Measurements from ENCODE around the gene COL7A1.
"Not testable (repeated sequence)": the region's sequence is repeated elsewhere in the genome, so short reads cannot be mapped to it uniquely, and the experiment has no call there.

COL7A1 gene

DNA sequence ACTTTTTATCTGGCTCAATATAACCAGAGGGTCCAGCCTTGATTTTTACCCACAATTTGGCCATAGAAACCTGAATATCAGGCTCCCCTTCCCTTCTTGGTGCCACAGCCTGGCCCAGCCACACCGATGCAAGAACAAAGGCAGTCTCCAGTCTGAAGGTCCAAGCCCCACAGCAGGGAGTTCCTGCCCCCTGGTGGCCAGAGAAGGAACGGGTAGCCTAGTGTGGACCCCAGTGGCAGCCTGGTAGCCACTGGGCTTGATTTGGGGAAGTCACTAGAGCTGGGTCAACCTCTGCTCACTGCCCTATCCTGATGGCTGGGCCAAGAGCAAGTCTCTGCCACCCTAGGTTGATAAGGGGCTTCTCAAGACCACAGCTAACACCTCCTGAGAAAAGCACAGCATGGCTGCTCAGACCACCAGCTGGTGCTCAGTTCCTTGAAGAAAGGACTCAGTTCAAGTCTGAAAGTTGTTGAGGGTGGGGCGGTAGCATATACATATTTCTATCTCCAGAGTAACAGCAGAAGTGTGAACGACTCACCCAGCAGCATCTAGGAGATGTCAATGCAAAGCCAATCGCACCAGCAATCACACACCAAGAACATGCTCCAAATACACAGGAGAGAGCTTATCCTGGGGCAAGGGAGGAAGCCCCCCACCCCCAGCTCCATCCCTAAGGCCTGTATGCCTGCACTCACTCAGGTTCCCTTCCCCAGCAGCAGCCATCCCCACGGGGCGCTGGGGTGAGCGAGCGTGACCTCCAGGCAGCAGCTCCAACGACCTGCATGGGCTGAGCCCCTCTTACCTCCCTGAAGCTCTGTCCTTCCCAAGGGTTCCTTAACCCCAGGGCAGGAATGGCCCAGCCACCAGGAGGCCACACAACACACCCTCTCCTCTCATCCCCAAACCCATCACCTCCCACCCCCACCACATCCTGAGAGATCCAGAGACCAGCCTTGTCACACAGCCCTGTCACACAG, 46.1 kb downstream of the COL7A1 start:
- FAIRE-seq, result peak; percentile 84

DNA sequence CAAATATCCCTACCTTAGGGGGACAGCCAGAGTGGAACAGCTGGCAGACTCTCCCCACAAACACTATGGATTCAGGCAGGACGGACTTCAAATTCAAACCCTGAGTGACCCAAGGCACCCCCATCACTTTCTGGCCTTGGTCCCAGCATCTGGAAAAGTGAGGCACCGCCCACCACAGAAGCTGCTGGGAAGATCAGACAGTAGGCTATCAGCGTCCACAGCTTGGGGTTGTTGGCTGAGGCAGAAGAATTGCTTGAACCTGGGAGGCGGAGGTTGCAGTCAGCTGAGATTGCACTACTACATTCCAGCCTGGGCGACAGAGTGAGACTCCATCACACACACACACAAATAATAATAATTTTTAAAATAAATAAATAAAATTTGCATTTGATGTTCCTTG, 47.0 kb downstream of the COL7A1 start:
- FAIRE-seq (no peak), DNase-seq (ENCODE audit: insufficient read length, low spot score) (no peak)

More for the DNA sequence above, 46.1 kb downstream of the COL7A1 start:
- DNase-seq (ENCODE audit: insufficient read length, low spot score), result peak; percentile 75

DNA sequence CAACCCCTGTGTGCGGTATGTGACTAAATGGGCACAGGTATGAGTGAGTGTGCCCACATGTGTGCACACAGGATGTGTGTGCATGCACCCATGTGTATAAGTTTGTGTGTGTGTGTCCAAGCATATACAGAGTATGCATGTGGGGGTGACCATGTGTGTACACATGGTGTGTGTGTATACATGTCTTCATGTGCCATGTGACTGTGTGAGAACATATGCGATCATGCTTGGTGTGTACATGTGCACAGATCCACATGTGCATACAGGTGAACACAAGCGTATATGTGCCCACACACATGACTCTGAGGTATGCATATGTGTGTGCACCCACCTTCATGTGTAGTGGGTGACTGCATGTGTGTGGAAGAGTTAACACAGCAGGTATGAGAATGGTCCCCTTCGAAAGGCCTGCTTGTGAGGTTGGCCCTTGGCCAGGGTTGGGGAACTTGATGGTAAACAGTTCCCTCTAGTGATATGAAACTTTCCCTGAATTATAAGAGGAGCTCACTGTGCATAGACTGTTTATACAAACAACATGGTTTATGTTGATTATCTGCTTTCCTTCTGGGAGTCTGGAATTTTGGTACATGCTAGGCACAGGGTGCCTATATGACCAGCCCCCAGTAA, 48.8 kb downstream of the COL7A1 start:
- DNase-seq (ENCODE audit: insufficient read length, low spot score), result no peak
- no peak for FAIRE-seq

DNA sequence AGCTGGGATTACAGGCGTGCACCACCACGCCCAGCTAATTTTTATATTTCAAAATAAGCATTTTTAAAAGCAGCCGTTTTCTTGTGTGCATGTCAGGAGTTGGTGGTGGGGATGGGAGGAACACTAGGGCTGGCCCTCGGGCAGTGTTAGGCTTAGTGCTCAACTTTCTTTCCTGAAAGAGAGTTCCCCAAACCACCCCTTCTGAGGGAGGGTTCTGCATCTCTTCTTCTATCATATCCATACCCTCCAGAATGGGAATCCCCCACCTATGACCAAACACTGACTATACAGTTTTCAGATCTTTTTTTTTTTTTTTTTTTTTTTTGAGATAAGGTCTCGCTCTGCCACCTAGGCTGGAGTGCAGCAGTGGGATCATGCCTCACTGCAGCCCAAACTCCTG, 51.0 kb downstream of the COL7A1 start:
- FAIRE-seq, result no peak
- no peak for DNase-seq (ENCODE audit: insufficient read length, low spot score)

DNA sequence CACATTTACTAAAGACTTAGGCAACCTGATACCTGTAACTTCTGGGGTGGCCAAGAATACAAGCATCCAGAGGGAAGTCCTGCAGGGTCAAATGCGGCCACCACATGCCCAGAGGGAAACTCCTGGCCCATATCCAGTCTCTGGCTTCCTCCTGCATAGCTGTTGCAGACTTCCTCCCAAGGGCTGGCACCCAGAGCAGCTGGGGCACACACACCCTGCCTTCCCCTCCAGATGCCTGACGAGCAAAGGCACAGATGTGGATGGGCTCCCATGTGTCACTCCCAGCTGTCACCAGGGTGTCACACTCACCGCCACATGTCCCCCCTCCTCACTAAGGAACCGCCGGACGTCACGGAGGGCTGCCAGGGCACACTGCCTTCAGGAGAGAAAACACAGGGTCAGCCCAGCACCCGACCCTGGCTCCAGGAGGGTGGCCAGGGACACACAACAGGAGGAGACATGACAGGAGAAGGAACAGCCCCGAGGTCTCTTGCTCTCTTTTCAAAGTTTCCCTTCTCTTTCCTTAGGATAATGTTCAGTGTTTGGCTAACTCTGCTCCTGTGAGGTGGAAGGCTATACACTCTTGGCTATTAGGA, 51.8 kb downstream of the COL7A1 start:
- FAIRE-seq (no peak), DNase-seq (ENCODE audit: insufficient read length, low spot score) (no peak)

DNA sequence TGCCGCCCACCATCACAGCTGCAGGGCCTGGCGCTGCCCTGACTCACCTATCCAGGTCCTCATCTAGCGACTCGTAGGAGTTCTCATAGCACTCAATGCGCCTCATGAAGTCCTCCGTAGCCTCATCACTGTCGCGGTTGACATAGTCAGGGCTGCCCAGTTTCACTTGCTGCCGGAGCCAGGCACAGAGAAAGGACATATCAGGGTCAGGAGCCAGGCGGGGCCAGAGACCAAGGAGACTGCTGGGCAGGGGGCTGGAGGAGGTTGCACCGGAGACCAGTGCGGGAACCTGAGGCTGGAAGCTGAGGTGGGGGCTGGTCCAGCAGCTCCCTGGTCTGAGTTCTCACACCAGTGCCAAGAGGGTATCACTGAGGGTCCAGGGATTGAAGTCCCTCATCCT, 56.7 kb downstream of the COL7A1 start:
- no peak for FAIRE-seq
- DNase-seq (ENCODE audit: insufficient read length, low spot score), result no peak

DNA sequence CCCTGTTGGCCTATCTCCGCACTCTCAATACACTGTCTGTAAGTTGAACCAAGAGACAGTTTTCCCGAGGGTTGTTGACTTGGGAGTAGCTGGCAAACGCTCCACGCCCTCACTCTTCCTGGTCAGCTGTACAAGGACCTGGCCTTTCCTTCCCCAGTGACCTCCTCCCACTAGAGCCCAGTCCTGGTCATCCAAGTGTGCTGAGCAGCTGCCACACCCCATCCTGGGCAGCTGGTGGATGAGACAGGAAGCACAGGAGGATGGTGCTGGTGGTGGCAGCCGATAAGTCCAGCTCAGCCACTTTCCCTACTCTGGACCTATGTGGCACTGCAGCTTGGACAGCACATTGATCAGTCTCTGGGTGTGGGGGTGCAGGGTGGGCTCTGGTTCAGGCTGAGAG, 58.3 kb downstream of the COL7A1 start:
- FAIRE-seq (no peak), DNase-seq (ENCODE audit: insufficient read length, low spot score) (no peak)

DNA sequence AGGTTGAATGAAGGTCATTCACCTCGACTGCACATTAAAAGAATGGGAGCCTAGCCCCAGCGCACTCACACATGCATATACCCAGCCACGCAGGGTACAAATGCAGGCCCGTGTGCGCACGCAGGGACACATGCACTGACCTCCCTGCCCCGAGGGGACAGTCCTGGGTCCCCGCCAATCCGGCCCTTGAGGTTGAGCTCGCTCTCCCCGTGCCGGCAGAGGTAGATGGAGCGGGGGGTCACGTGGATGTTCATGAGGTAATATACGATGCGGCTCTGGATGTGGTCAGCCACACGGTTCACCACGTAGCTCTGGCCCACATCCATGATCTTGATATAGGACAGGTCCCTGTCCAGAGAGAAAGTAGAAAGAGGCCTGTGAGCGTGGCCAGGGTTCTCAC, 59.0 kb downstream of the COL7A1 start:
- FAIRE-seq (no peak), DNase-seq (ENCODE audit: insufficient read length, low spot score) (no peak)

DNA sequence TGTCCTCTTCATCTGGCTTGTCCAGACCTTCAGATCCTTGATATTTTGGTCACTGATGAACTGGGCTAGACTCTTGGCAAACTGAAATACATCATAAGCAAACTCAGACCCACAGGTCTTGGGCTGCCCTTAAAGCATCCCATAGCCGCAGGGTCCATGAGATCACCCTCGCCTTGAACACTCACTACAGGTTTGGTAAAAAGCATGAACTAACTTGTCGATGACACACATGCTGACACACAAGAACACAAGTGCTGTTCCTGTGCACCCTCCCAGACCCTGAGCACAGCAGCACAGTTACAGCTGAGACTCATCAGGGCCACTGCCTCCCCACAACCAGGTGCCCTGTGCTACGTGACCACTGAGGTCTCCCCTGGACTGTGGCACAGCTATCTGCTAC, 59.6 kb downstream of the COL7A1 start:
- FAIRE-seq (no peak), DNase-seq (ENCODE audit: insufficient read length, low spot score) (no peak)

DNA sequence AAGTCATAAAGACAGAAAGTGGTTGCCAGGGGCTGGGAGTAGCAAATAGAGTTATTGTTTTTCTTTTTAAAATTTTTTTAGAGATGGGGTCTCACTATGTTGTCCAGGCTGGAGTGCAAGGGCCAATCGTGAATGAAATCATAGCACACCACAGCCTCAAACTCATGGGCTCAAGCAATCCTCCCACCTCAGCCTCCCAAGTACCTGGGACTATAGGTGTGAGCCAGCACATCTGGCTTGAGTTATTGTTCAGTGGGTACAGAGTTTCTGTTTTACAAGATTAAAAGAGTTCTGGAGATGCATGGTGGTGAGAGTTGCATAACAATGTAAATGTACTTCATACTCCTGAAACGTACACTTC, 62.2 kb downstream of the COL7A1 start:
- DNase-seq (ENCODE audit: insufficient read length, low spot score), result no peak
- no peak for FAIRE-seq

DNA sequence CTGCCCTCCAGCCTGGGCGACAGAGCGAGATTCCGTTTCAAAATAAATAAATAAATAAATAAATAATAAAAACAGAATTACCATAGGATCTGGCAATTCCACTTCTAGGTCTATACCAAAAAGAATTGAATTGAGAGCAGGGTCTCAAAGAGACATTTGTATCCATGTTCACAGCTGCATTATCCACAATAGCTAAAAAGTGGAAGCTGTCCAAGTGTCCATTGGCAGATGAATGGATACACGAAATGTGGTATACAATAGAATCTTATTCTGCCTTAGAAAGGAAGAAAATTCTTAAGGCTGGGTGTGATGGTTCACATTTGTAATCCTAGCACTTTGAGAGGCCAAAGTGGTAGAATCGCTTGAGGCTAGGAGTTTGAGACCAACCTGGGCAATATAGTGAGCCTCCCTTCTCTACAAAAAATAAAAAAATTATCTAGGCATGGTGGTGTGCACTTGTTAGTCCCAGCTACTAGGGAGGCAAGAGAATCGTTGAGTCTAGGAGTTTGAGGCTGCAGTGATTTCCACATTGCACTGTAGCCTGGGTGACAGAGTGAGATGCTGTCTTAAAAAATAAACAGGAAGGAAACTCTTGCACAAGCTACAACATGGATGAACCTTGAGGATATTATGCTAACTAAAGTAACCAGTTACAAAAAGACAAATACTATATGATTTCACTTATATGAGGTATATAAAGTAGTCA, 62.7 kb downstream of the COL7A1 start:
- DNase-seq (ENCODE audit: insufficient read length, low spot score) (no peak), FAIRE-seq (no peak)

DNA sequence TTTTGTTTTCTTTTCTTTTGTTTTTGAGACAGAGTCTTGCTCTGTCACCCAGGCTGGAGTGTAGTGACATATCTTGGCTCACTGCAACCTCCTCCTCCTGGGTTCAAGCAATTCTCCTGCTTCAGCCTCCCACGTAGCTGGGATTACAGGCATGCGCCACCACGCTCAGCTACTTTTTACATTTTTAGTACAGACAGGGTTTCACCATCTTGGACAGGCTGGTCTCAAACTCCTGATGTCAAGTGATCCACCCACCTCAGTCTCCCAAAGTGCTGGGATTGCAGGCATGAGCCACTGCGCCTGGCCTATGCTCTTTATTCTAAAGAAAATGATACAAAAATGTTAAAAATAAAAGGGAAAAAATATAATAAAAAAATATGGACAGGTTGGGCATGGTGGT, 64.4 kb downstream of the COL7A1 start:
- not testable (repeated sequence) for DNase-seq (ENCODE audit: insufficient read length, low spot score); FAIRE-seq

DNA sequence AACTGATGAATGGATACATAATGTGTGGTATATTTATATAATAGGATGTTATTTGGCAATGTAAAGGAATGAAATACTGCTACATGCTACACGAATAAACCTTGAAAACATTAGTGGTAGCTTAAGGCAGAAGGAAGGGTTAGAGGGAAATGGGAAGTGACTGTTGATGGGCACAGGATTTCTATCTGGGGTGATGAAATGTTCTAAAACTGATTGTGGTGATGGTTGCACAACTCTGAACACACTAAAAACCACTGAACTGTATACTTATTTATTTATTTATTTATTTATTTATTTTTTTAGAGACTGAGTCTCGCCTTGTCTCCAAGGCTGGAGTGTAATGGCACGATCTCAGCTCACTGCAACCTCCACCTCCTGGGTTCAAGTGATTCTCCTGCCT, 66.4 kb downstream of the COL7A1 start:
- no peak for DNase-seq (ENCODE audit: insufficient read length, low spot score)
- FAIRE-seq, result no peak

DNA sequence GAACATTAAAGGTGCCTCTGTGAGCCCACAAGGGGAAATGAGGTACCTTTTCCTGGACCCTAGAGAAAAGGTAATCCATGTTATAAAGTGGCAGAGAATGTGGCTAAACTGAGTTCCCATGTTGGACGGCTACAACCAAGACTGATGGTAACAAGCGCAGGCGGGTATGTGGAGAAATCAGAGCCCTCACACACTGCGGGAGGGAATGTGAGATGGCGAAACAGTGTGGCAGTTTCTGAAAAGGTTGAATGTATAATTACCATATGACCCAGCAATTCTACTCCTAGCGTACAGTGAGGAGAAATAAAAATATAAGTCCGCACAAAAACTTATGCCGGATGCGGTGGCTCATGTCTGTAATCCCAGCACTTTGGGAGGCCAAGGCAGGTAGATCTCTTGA, 67.1 kb downstream of the COL7A1 start:
- DNase-seq (ENCODE audit: insufficient read length, low spot score), result no peak
- FAIRE-seq, result no peak

DNA sequence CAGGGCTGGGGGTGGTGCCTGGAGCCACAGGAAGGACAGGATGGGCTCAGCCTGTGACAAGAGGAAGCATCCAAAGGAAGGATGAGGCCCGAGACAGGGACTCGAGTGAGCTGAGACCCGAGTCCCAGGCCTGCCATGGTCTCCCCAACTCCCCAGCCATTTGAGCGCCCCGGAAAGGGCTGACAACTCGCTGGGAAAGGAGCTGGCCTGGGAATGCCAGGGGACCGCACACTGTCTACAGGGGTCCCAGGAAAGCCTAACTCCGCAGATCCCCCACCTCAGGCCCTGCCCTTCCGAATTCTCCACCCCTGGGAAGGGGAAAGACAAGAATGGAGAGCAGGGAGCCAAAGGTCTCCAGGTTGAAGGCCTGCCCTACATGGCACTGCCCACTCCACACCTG, 70.2 kb downstream of the COL7A1 start:
- FAIRE-seq, result no peak

DNA sequence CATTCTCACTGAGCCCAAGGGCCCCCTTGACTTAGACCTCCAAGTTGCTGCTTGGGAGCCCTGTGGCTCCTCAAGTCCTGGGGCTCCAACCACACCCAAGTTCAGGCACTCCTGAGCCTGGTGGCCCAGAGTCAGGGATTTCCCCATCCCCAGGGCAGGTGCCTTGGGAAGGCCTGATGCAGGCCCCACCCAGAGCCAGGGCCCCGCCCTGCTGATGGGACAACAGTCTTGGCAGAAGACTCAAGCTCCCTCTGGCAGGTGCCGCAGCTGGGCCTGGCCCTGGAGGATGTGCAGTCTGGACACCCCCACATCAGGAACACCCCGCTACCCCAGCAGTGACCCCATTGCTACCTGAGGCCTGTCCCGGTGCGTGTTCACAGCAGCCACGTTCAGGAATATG, 73.5 kb downstream of the COL7A1 start:
- no peak for FAIRE-seq
- no peak for DNase-seq (ENCODE audit: insufficient read length, low spot score)

More for the DNA sequence above, 70.2 kb downstream of the COL7A1 start:
- no peak for DNase-seq (ENCODE audit: insufficient read length, low spot score)

DNA sequence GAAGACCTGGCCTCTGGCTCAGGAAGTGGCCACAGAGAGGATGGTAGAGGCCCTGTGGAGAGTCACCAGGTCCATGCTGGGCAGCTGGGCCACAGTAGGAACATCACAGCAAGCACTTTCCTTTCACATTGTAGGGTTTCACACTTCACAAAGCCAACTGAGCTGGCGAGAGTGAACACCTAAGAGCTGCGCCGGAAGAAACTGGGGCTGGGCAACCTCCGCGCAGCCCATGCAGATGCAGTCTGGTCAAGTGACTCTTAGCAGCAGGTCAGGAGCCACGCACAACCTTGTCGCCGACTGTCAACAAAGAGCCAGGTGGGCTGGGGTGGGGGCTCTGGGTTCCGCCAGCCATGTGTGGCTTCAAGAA, 75.9 kb downstream of the COL7A1 start:
- no peak for DNase-seq (ENCODE audit: insufficient read length, low spot score)
- no peak for FAIRE-seq

DNA sequence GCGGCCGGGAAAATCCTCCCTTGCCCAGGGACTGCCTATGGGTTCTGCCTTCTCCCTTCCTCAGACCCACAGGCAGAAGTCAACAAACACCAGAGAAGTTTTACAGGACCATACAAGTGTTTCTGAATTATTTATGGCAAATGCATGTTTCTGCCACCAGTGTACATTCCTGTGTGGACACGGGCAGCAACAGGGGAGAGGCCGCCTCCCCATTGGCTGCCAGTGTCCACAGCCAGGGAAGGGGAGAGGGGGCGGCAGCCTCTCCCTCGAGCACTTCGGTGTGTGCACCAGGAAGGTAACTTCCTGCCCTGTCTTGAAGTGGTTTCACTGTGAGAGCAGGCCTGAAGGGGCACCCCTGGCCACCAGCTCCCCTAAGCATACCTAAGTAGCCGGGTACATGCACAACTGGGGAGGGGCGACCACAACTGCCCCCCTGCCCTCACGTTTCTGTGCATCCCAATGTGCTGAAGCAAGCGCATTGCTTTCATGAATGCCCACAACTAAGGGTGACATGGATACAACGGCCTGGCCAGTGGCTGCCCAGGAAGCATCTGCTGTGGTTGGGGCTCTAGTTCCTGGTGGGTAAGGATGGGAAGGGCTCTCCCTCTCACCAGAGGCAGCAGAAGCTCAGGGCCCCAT, 76.4 kb downstream of the COL7A1 start:
- no peak for FAIRE-seq
- DNase-seq (ENCODE audit: insufficient read length, low spot score), result no peak

DNA sequence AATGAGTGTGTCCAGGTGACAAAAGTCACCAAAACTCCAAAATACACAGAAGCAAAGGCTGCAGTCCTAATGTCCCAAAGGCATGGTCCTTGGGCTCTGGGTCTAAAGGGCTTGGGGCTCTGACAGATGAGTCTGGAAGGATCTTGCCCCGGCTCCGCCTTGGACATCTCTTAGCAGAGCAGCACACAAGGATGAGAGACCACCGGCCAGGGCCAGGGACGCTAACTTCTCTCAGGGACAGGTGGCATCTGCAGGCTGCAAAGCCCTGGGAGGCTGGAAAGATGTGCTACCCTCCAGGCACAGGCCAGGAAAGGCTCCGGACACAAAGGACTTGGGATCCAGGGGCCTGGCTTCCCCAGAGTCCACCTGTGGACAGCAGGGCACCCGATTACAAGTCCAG, 77.1 kb downstream of the COL7A1 start:
- FAIRE-seq, result no peak
- no peak for DNase-seq (ENCODE audit: insufficient read length, low spot score)

DNA sequence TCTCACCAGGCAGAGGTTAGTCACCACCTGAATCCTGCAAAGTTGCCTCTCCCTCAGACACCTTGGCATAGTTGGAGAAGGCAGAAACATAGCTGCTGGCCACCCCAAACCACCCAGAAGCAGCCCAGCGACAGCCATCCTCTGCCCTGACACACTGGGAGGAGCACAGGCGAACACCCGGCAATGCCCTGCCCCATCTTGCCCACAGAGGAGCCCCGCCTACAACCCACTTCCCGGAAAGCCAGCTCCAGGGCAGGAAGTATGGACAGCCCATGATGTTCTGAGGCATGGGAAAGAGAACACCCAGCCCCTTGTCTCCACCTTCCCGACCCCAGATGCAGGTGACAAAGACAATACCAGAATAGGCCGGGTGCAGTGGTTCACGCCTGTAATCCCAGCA, 78.6 kb downstream of the COL7A1 start:
- no peak for DNase-seq (ENCODE audit: insufficient read length, low spot score)
- no peak for FAIRE-seq
